ENCODE data around the gene EGR1.

Gene EGR1

DNA sequence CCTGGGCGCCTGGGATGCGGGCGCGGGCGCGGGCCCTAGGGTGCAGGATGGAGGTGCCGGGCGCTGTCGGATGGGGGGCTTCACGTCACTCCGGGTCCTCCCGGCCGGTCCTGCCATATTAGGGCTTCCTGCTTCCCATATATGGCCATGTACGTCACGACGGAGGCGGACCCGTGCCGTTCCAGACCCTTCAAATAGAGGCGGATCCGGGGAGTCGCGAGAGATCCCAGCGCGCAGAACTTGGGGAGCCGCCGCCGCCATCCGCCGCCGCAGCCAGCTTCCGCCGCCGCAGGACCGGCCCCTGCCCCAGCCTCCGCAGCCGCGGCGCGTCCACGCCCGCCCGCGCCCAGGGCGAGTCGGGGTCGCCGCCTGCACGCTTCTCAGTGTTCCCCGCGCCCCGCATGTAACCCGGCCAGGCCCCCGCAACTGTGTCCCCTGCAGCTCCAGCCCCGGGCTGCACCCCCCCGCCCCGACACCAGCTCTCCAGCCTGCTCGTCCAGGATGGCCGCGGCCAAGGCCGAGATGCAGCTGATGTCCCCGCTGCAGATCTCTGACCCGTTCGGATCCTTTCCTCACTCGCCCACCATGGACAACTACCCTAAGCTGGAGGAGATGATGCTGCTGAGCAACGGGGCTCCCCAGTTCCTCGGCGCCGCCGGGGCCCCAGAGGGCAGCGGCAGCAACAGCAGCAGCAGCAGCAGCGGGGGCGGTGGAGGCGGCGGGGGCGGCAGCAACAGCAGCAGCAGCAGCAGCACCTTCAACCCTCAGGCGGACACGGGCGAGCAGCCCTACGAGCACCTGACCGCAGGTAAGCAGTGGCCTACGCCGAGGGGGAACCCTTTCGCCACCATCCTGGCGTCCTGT lies at the start of gene EGR1:
EGR1 (plus strand) TSS at position 219 of the 864 bp plus-strand sequence; CDS start at position 502, 283 bp downstream.
- peak; percentile 96 for DNase-seq (ENCODE audit: low spot score)

DNA sequence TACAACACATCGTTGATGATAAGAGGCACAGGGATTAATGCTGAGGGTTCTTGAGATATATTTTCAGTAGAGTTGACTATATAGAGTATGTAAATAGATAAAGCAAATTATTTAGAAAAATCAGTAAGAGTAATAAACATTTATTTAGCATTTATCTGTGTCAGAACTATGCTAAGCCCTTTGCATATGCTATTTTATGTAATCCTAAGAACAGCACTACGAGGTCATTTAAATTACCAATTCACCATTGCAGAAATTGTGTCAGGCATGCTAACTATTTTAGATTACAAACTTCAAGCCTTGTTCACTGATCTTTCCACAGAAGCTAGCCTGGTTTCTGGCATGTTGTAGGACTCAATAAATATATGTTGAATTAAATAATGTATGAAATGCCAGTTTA lies 46.8 kb upstream of the EGR1 start:
- DNase-seq (ENCODE audit: low spot score) = no peak

DNA sequence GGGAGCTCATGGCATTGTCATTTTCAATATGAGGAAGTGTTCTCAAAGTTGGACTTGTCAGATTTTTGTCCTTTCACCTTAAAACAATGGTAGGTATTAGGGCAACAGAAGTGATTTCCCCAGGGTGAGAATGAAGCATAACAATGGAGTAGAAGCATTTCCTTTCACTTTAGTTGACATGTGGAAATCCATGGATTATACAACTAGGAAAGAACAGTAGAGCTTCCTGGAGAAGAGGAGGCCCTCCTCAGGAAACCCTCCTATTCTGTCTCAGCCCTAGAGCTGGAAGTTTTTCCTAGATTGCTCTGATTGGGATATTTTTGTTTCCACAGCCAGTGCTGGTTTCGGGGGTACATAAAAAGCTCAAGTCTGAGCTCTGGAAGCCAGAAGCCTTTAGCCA lies 40.2 kb upstream of the EGR1 start:
- DNase-seq (ENCODE audit: low spot score) = no peak

DNA sequence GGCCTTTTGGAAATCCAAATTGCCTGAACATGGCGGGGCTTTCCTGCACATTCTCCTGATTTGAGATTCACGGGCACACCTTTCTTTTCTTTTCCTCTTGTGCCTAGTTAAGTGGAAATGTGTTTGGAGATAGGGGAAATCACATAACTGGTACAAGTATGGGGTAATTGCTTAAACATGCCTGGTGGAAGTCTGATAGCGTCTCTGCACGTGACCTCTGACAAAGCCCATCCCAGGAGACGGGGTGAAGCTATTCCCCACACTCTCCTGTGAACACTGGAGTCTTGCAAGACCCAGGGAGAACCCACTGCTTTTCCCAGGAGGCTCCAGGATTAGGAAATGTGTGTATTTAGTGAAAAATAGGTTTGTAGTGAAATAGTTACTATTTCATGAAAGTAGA lies 29.3 kb upstream of the EGR1 start:
- DNase-seq (ENCODE audit: low spot score) = no peak

DNA sequence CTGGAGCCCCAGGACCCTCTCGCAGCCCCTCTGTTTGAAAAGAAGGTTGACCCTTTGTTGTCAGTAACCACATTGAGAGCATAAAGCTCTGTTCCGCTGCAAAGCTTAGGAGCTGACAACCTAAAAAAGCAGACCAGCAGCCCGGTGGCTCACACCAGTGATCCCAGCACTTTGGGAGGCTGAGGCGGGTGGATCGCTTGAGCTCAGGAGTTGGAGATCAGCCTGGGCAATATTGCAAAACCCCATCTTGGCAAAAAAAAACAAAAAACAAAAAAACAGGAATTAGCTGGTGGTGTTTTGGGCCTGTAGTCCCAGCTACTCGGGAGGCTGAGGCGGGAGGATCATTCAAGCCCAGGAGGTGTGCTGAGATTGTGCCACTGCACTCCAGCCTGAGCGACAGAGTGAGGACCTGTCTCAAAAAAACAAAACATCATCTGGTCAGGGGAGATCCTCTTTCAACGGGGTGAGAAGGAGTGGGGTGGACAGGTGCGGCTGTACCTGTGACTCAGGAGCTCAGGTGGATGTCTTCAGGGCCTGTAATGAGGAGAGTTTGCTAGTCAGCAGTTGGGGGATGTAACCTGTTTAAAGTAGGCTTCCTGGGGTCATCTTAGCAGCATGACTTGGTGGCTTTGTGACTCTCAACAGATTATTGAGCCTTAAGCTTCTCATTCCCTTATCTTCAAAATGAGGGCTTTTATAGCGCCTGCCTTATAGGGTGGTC lies 27.1 kb upstream of the EGR1 start:
- no peak for DNase-seq (ENCODE audit: low spot score)

DNA sequence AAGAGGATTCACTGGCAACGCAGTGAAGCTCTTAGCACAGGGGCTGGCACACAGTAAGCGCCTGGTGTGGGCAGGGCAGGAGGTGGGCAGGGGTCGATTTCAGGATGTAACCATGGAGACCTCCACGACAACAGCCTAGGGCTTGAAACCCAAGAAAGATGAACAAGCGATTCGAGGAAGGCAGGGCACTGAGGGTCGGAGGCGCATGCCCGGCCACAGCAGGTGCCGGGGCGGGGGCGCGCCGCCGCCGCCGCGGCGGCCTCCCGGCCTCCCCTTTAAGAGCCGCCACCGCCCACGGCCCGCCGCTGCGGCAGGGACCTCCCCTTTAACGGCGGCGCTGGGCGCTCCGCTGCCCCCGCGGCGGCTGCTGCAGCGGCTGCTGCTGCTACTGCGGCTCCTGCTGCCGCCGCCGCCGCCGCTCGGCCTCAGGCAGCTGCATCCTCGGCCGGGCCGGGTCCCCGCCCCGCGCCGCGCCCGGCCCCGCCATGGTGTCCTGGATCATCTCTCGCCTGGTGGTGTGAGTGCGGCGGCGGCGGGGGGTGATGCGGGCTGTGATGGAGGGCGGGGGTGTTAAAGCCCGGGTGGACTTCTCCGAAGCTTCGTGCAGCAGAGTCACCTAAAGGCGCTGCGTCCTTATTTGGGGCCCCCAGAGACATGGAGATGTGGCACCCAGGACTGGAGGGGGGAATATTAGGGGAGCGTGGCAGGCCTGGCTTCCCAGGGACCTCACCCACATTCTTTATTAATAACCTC lies 26.4 kb upstream of the EGR1 start, which contains the start of gene REEP2:
REEP2 (plus strand) TSS at position 334 of the 753 bp plus-strand sequence; CDS start at position 486, 152 bp downstream.
- DNase-seq (ENCODE audit: low spot score) = peak; percentile 86

DNA sequence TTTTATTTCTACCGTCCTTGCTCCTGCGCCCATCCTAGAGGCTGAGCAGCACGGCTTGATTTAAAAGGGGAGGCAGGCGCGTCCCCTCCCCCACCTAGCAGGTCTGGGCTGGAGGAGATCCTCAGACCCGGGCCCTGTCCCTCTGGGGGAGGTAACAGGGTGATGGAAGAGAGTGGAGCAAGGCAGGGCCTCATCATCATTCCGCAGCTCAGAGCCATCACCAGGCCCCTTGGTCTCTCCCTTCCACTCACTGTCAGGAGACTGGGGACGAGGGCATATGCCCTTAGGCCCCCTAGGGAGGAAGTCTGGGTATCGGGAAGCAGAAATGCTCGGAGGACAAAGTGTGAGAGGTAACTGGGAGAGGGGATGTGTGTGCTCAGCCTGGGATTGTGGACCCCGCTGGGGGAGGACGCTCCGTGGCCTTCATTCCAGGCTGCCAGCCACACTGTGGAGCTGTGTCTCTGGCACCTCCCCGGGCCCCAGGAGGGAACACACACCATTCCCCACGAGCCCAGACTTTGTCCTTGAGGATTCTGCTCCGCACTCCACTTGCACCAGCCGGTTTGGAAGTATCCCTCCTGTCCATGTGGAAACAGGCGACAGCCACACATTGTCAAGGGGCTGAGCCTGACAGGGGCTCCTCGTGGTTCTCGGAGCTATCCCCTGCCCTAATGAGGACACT lies 25.7 kb upstream of the EGR1 start:
- DNase-seq (ENCODE audit: low spot score) = no peak

DNA sequence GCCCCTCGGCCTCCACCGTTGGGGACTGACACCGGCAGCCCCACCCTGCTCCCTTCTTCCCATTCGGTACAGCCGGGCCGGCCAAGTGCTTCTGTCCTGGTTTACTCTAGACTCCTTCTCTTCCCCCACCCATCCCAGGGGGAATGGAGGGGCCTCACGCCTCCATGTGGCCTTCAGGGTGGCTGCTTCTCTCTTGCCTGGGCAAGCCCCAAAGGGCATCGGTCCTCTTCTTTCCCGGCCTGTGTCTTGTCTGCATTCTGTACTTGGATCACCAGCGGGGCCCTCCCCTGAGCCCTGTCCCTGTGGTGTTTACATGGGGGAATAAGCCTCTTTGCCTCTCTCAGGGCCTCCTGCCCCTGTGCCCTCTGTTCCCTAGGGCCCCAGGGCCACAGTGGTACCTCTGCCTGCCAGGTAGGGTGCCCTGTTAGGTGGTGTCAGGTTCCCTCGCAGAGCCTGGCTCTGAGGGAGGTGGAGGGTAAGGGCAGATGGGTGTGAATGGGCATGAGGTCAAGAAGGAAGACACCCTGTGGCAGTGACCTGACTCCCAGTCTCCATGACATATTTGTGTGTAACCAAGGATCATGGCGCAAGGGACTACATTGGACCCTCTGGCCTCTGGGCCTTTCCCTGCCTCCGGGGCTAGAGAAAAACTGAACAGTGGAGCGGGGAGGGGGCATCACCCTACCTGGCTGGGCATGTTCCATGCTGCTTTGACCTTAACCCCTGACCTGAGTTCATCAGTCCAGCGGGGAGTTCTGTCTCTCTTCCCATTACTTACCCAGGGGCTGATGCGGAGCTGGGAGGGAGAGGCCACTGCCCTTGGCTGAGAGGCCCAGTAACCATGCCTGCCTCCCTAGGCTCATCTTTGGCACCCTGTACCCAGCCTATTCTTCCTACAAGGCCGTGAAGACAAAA lies 24.9 kb upstream of the EGR1 start:
- no peak for DNase-seq (ENCODE audit: low spot score)

DNA sequence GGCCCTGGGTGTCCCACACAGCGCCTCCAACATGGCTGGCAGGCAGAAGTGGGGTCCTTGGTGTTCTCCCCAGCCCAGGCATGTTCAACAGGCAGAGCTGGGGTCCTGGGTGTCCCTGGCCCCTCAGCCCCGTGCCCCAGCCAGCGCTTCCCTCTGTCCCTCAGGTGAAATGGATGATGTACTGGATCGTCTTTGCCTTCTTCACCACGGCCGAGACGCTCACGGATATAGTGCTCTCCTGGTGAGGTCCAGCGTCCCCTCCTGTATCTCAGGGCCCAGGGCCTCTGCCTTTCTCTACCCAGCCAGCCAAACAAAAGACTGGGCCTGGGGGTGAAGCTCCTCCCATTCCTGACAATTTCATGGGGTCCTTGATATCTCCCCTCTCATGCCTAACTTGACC lies 24.1 kb upstream of the EGR1 start:
- no peak for DNase-seq (ENCODE audit: low spot score)

DNA sequence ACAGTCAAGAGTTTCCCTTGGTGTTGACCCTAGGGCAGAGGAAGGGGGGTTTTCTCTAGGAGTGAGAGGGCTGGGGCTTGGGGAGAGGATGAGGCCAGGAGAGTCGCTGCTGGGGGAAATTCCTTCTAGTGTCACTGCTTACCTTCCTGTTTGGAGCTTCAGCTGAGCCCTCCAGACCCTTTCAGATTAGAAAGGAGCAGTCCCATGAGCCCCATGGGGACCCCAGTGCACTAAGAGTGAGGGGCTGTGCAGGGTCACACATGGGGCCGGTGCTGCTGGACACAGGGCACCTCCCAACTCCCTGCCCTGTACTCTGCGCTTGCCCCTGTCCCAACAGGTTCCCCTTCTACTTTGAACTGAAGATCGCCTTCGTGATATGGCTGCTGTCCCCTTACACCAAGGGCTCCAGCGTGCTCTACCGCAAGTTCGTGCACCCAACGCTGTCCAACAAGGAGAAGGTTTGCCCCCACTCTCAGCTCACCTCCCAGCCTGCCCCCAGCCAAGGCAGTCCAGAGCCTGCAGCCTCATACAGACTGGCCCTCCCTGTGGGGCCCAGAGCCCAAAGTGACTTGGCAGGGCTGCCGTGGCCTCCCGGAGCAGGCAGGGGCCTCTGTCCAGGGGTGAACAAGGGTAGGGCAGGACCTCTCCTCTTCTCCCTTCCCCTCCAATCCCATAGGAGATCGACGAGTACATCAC lies 21.1 kb upstream of the EGR1 start:
- DNase-seq (ENCODE audit: low spot score) = no peak

DNA sequence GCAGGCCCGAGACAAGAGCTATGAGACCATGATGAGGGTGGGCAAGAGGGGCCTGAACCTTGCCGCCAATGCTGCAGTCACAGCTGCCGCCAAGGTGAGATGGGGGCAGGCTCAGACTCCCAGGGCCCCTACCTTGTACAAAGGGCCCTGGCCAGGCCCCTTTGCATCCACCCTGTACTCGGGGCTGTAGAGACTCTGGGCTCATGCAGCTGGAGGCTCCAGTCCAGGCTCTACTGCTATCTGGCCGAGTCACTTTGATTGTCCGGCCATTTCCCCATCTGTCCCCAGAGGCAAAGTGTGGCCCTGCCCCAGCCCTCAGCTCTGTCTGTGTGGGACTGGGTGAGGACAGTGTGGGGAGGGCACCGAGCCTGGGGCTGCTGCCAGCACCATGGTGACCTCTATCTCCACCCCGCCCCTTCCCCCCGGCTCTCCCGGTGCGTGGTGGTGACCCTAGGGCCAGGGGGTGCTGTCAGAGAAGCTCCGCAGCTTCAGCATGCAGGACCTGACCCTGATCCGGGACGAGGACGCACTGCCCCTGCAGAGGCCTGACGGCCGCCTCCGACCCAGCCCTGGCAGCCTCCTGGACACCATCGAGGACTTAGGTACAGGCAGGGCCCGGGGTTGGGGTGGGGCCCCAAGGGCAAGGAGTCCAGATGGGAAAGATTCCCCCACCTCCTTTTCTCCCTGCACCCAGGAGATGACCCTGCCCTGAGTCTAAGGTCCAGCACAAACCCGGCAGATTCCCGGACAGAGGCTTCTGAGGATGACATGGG lies 20.3 kb upstream of the EGR1 start:
- no peak for DNase-seq (ENCODE audit: low spot score)

DNA sequence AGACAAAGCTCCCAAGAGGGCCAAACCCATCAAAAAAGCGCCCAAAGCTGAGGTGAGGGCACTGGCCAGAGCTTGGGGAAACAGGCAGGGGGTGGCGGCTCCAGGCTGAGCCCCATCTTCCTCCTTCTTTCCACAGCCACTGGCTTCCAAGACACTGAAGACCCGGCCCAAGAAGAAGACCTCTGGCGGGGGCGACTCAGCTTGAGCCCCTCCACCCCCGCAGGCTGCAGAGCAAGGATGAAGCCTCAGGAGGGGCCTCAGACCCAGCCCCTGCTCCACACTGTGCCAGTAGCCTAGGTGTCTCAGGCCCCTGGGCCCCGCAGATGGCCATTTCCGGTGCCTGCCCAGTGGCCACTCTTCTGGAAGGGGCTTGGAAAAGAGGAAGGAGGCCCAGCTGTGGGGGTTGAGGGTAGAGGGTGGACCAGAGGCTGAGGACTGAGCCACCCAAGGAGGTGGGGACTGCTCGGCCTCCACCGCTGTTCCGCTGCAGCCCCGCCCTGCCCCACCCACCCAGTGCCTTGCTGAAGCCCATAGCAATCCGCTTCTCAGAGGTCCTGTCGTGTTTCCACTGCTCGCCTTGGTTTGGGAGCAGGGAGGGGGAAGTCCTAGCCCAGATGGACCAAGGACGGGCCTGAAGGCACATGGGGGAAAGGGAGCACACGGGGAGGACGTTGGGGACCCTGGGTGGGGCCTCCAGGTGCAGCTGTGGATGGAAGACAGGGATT lies 19.6 kb upstream of the EGR1 start:
- DNase-seq (ENCODE audit: low spot score) = no peak

DNA sequence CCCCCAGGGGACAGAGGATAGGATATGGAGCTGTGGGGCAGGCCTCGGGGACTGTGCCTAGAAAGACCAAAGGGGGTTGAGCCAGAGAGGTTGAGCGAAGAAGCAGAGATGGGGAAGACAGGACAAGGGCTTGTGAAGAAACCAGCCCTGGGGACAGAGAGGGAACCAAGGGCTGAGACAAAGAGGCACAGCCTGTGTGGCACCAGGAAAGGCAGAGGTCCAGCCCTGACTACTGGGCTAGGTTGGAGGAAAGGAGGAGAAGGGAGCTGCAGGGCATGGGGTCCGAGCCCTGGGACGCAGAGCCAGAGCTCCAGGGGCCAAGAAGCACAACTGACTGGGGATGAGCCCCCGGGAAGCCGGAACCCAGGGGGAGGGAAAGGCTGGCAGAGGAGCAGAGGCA lies 17.2 kb upstream of the EGR1 start:
- no peak for DNase-seq (ENCODE audit: low spot score)

DNA sequence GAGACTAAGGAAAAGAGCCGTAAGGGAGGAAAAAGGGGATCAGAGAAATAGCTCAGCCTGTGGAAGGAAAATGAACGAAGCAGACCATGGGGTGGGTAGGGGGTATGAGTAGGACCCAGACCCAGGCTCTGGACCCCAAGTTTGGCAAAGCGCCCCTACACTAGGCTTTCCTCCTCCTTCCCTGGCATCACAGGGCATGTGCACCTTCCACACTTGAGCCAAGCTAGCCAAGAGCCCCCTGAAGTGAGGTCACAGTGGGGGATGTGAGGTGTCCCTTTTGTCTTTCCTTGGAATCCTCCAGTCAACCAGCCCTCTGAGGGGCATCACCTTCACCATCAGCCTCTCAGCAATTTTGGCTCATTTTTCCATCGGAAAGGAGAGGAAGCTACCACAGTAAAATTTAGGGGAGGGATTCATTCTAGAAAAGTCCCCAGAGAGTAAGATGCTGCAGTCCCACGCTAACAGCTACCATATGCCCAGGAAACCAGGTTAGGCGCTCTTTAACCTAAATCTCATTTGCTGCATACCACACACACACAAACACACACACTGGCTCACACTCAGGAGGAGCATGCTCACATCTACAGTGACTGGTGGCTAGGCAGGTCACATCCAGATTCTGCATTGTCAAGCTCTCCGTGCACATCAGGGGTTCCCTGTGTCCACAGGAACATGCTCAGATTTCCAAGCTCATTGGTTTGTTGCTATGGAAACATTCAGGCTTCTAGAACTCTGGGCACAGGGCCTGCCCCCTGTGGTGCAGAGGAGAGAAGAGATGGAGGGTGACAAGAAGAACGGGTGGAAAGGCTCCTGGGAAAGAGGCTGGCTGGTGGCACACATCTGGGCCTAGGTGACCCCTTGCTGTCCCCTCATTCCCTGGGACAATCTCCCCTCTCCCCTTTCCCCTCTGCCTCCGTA lies 16.5 kb upstream of the EGR1 start:
- DNase-seq (ENCODE audit: low spot score) = peak; percentile 57

DNA sequence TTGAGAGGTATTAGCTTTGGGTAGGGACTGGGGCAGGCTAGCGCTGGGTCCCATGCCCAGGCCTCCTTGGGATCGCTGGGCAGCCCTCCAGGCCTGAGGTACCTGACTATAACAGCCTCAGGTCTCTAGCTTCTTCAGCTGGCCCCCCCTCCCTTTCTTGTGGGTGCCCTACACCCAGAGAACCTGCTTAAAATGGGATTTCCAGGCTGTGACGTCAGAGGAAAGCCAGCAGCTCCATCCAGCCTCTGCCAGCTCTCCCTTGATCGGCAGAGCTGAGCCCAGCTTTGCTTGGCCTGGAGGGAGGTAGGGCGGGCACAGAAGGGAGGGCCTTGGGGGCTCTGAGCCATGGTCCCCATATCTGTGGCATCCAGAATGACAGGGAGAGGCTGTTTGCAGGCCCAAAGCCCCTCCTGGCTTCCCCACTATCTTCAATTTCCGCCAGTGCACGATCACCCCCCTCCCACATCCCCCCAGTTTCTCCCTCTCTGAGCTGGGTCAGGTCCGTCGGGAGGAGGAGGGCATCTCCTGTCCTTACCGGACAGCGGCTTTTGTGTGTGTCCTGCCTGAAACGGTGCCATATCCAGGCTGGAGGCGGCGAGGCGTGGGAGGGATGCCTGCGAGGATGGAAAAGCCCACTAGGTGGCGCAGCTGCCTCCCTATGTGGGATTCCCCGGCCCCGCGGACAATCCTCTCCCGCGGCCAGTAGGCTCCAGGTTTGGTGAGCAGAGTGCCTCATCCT lies 15.6 kb upstream of the EGR1 start:
- peak; percentile 93 for DNase-seq (ENCODE audit: low spot score)

DNA sequence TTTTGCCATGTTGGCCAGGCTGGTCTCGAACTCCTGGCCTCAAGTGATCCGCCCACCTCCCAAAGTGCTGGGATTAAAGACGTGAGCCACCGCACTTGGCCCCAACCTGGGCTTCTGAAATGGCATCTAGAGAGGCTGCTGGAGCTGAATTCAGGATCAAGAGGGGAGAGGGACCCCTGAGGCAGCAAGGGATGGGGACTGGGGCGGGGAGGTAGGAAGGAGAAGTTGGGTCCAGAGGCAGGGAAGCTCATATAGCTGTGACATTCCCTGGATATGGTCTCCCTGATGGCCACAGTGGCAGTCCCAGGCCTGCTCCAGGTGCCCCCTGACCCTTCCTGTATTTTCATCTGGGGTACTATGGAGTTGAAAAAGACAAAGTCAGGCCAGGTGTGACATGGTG lies 14.3 kb upstream of the EGR1 start:
- no peak for DNase-seq (ENCODE audit: low spot score)

DNA sequence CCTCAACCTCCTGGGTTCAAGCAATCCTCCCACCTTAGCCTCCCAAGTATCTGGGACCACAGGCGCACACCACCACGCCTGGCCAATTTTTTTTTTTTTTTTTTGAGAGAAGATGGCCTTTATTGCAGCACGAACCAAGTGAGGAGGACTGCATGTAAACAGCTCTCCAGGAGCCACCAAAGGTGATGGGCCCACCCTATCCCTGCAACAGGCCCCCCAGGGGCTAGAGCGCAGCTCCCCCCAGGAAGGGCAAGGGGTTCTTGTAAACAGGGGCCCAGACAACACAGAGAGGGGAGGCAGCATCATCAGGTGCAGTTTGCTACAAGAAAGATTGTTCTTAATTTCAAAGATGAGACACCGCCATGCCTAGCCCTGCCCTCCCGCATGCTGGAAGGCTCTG lies 12.6 kb upstream of the EGR1 start:
- DNase-seq (ENCODE audit: low spot score) = no peak
